Dedifferentiated amniotic fluid mesenchymal stem cell (primary cell): ENCODE measurements around the gene ACAT1.
"Not testable (repeated sequence)": the region's sequence is repeated elsewhere in the genome, so short reads cannot be mapped to it uniquely, and the experiment has no call there.

ENCODE experiments used
- DNase-seq: peaks from one replicate; pipeline ENCODE4 v3.0.0-alpha.2; 2016; ENCODE audit errors: extremely low spot score

The ACAT1 gene

DNA sequence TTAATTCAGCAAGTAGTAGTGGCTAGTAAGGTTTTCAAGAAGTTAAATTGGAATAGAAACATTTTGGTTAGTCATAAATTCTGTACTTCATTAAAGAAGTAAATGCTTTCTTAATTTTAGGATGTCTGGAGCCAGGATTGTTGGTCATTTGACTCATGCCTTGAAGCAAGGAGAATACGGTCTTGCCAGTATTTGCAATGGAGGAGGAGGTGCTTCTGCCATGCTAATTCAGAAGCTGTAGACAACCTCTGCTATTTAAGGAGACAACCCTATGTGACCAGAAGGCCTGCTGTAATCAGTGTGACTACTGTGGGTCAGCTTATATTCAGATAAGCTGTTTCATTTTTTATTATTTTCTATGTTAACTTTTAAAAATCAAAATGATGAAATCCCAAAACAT lies 25.8 kb downstream of the ACAT1 start:
- no peak for DNase-seq

DNA sequence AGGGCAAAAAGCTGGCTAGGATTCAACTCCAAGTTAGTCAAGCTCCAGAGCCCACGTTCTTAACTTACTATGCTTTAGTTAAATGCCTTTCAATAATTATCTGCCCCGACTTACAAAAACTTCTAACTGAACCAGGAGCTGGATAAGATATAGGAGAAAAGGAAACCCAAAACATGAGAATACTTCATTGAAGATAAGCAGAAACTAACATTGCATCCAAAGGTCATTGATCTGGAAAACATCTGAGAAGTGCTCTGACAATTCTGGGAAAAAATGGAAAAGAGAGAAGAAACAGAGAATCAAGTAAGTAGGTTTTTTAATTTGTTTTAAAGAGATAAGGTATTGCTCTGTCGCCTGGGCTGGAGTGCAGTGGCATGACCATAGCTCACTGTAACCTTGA lies 27.2 kb downstream of the ACAT1 start:
- DNase-seq: no peak

DNA sequence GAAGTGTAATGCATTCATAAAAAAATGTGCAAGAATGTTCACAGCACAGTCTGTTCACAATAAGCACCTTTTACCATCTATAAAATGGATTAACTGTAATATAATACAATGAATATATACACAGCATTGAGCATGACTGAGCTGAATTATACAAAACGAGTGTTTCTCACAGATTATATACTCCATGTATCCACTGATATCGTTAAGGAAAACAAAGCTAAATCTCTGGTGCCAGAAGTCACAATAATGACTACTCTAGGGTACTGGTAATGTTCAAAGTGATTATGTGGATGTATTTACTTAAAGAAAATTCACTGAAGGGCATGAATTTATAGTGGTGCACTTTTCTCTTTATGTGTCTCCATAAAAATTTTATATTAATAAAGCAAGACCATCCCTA lies 33.2 kb downstream of the ACAT1 start:
- no peak for DNase-seq

DNA sequence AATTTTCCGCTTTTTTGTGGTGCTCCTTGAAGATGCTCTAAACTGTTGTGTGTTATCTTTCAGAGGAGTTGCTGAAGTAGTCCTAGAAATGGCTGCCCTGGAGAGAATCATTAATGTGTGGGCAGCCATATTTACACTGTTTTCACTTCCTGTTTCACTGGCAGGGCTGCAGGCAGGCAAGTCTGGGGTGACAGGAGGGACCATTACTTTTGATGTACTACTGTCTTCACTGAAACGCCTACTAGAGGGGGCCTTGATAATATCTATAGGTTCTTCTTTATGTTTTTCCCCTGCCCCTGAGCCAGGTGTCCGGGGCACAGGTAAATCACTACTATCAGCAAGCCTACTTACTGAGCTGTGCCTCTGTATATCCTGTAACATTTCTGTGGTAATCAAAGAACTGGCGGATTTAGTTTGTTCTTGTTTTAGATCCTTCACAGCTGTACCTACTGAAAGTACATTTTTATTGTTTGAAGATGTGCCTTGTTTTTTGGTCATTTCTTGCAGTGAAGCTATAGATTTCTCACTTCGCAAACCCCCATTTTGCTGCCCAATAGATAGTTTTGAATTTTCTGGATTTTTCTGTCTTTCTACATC lies 39.7 kb downstream of the ACAT1 start:
- DNase-seq: no peak

DNA sequence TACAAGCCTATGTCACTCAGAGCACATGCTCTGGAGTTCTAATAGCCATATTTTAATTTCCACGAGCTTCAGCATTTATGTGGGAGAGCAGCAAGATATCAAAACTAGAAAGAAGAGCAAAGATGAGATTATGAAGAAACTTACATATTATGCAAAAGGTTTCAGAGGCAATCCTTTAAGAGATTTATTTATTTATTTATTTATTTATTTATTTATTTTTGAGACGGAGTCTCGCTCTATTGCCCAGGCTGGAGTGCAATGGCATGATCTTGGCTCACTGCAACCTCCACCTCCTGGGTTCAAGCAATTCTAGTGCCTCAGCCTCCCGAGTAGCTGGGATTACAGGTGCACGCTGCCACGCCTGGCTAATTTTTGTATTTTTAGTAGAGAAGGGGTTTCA lies 41.5 kb downstream of the ACAT1 start:
- DNase-seq: not testable (repeated sequence)

DNA sequence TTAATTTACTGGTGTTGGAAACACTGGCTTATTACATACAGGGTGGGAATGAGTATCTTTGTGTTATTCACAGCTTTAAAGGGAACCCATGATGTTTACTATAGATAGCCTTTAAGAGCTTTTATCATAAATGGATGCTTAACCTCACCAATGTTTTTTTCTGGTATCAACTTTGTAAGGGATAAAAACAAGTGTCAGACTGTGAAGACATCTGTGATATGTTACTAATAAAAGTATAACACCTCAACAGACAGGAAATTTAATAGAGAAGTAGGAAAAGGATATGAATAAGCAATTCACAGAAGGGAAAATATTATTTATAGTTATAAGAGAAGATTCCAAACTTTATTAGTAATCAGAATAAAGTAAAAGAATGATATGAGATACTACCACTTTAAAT lies 46.3 kb downstream of the ACAT1 start:
- DNase-seq: no peak

DNA sequence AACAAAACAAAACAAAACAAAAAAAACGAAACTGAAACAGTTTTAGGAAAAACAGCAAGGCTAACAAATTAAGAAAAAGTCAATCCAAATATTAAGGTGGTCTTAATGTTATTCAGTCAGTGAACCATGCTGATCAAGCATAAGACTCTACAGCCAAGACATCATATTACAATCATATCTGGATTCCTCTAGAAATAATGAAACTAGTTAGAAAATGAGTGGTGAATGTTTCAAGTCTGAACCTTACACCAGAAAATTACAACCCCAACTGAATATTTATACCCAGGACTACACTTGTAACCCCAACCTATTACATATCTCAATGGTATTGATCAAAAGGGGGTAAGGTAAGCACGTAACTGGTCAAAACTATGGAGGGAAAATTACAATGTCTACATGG lies 48.8 kb downstream of the ACAT1 start:
- DNase-seq: no peak

DNA sequence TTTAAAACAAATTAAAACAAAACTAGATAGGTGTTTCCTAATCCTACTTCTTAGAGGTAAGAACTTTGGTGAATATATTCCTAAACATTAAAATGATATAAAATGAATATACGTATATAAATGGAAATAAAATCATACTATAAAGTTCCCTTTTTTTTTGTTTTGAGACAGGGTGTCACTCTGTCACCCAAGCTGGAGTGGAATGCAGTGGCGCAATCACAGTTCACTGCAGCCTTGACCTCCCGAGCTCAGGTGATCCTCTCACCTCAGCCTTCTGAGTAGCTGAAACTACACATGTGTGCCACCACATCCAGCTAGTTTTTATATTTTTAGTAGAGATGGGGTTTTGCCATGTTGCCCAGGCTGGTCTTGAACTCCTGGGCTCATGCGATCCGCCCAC lies 56.2 kb downstream of the ACAT1 start:
- DNase-seq: no peak

DNA sequence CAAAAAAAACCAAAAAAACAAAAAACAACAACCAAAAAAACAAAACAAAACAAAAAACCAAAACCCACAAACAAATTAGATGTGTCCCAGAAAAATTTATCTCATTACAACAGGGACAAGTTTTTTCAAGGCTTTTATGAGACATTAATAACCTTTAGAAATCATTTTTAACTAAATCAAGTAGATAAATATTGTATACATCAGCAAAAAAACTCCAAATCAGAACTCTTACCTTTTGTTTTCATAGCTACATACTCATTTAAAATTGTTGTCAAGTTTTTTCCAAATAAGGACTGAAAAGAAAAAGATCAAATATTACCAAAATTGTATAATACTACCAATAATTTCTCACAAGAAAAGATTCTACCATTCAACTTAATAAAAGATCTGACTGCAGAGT lies 72.4 kb downstream of the ACAT1 start:
- no peak for DNase-seq

DNA sequence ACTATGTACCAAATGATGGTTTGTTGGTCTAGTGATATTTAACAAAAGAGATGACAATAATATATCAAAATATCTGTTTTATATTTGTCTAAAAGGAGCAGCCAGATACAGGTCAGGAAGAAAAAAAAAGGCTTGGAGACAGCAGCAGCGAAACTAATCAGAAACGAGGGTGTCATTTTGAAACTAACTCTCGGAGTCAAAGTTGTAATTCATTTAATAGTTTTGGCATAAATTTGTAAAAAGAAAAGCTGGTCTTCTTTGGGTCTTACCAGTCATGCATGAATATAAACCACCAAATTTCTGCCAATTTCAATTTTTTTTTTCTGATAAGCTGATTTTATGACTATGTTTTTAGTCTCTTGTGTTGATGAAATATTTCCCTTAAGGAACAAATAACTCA lies 75.5 kb downstream of the ACAT1 start:
- DNase-seq: no peak
